ENCODE measurements around the gene TMEM164. TPM values are rescaled to one million over a fixed set of nuclear protein-coding genes. Genes with fewer than 3 reads are reported as not detected.

TMEM164 gene
- total and polyA plus RNA-seq, 11 donors = 14.4 to 117 (median 50.3) TPM

DNA sequence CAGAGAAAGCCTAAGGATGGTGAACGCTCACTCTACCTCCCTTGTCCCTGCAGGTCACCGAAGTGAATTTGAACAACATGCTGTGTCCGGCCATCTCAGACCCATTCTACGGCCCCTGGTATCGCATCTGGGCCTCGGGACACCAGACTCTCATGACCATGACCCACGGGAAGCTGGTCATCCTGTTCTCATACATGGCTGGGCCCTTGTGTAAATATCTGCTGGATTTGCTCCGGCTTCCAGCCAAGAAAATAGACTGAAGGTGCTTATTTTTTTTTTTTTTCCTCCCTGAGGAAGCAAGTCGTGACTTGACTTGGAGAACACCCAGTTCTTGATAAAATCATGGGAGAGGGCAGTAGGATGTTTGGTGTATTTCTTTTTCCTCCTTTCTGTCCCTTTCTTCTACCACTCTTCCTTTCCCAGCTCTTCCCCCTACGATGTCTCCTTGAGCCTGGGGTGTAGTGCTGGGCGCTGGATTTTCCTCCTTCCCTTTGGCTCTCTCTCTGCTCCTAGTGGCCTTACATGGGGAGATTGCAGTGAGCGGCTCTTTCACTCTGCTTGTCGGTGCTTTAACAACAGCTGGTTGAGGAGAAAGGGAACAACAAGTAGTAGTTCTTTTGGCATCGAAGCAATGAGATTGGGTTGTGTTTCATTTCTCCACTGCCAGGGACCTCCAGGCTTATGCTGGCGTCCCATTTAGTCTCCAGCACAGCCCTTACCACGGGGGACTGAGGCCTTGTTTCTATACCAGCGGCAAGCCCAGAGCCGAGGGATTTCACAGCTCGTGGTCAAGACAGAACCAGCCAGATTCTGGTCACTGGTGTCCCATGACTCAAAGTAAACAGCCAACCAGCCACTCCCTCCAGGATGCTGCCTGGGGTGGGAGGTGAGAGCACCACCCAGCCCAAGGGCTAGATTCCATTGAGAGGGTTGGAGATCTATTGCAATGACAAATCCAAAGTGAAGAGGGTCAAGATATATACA is 170.6 kb downstream of the TMEM164 start:
- intact Hi-C loops (cut with DNase I) = loop anchor here in 2 of 10 donors (10.0 kb wide), 2 partner anchors 141 to 161 kb away; partner anchors contain the start of gene AMMECR1 (in 1 of the 2)
- peaks cover 0 to 23% (median 2%) of the 10 kb centered on the region in 12 donors for H3K4me1 ChIP-seq
- peak in 3 of 4 donors; percentile 22 to 27 (median 25) for ATAC-seq
- H3K27ac ChIP-seq = peak overlapping the region in 2 of 12 donors; percentile 12 to 29
- no peaks in the 10 kb centered on the region for H3K36me3 ChIP-seq
- H3K4me3 ChIP-seq = no peak overlapping the region
- TF ChIP-seq POLR2A (IDR thresholded peaks at IDR 0.05) = no peak
- TF ChIP-seq, protein P1, sequence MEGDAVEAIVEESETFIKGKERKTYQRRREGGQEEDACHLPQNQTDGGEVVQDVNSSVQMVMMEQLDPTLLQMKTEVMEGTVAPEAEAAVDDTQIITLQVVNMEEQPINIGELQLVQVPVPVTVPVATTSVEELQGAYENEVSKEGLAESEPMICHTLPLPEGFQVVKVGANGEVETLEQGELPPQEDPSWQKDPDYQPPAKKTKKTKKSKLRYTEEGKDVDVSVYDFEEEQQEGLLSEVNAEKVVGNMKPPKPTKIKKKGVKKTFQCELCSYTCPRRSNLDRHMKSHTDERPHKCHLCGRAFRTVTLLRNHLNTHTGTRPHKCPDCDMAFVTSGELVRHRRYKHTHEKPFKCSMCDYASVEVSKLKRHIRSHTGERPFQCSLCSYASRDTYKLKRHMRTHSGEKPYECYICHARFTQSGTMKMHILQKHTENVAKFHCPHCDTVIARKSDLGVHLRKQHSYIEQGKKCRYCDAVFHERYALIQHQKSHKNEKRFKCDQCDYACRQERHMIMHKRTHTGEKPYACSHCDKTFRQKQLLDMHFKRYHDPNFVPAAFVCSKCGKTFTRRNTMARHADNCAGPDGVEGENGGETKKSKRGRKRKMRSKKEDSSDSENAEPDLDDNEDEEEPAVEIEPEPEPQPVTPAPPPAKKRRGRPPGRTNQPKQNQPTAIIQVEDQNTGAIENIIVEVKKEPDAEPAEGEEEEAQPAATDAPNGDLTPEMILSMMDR (IDR thresholded peaks at IDR 0.05) = no peak
- no peaks in the 10 kb centered on the region for H3K27me3 ChIP-seq
- no peaks in the 10 kb centered on the region for H3K9me3 ChIP-seq
- peak in 1 of 5 donors; percentile 38 for DNase-seq
- WGBS, 4 donors = 70 to 79% (median 73%) methylated on average over 19 of the region's 19 CpGs

DNA sequence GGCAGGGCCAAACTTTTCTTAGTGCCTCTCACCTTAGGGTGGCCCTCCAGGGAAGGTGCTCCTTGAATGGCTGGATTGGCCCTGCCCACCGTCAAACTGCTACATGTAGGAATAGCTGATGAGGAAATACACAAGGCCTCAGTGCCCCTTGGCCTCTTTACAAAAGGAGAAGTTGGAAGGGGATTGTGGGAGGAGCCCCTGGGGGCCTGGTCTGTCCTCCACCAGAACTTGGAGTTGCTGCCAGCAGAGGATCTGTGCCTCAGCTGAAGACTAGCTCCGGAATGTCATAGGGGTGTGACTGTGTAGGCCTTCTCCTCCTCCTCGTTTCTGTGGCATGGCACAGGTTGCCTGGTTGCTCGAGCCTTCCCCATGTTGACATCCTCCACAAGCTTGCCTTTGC is 172.2 kb downstream of the TMEM164 start:
- ATAC-seq = no peak
- no peak overlapping the region for H3K27ac ChIP-seq
- intact Hi-C loops (cut with DNase I) = loop anchor here in 4 of 10 donors (5.0 to 10.0 kb wide), 3 partner anchors 140 to 160 kb away; partner anchors contain the start of gene AMMECR1 (in 3 of the 4)

DNA sequence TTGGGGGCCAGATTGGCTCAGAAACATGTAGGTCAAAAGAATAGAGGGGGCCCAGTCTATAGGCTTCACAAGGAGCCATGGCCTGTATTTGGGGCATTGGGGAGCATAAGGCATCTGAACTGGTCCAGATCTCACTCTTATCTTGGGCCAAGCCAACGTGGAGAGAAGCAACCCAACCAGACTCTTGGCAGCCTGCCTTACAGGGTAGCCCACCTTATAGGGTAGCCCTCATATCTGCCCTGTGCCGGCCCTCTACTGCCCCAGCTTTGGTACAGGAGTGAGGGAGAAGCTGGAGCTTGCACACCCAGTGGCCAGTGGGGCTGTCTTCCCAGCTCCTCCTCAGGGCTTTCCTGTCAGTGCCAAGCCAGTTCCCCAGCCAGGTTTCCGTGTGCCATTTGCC is 172.8 kb downstream of the TMEM164 start:
- intact Hi-C loops (cut with DNase I) = loop anchor here in 4 of 10 donors (5.0 to 10.0 kb wide), 3 partner anchors 139 to 159 kb away; partner anchors contain the start of gene AMMECR1 (in 3 of the 4)
- peaks cover 0 to 3% (median 0%) of the 10 kb centered on the region in 9 donors for H3K27me3 ChIP-seq
- no peak overlapping the region for H3K27ac ChIP-seq
- no peaks in the 10 kb centered on the region for H3K36me3 ChIP-seq
- DNase-seq = peak in 1 of 5 donors; percentile 44
- no peak overlapping the region for H3K4me3 ChIP-seq
- no peaks in the 10 kb centered on the region for H3K9me3 ChIP-seq
- peaks cover 0 to 32% (median 2%) of the 10 kb centered on the region in 12 donors for H3K4me1 ChIP-seq
- ATAC-seq = peak in 2 of 4 donors; percentile 21 to 33
- TF ChIP-seq POLR2A (IDR thresholded peaks at IDR 0.05) = no peak
- TF ChIP-seq, protein P1 (IDR thresholded peaks at IDR 0.05) = no peak
- WGBS, 4 donors = 57 to 73% (median 68%) methylated on average over 3 of the region's 3 CpGs

More for the DNA sequence above, 172.2 kb downstream of the TMEM164 start:
- Histone ChIP-seq H3K9me3 (no peaks in the 10 kb centered on the region), H3K4me3 (no peak overlapping the region), H3K4me1 (peaks cover 0 to 27% (median 2%) of the 10 kb centered on the region in 12 donors), H3K36me3 (no peaks in the 10 kb centered on the region), H3K27me3 (peaks cover 0 to 3% (median 0%) of the 10 kb centered on the region in 9 donors)
- 60 to 86% (median 69%) methylated on average over 4 of the region's 4 CpGs for WGBS, 4 donors
- no peak for DNase-seq
- TF ChIP-seq POLR2A (IDR thresholded peaks at IDR 0.05) = no peak
- TF ChIP-seq, protein P1 (IDR thresholded peaks at IDR 0.05) = no peak

Data from heart left ventricle (tissue), 16 donors.